KOPT-K1 (cell line): ENCODE results near the gene TCF7.

ENCODE experiments used
- H3K27ac ChIP-seq: fragments of 200-600 bp; sonication (generic); 2 replicates; pipeline ENCODE4 v1.5.1; 2016; ENCODE audit warnings: antibody characterized with exemption, mild to moderate bottlenecking, low read depth, low read length; ENCODE audit not compliant: poor library complexity, severe bottlenecking
- H3K36me3 ChIP-seq: fragments of 200-600 bp; sonication (generic); 2 replicates; pipeline ENCODE4 v1.5.1; 2017; ENCODE audit warnings: antibody characterized with exemption, mild to moderate bottlenecking, low read length, moderate library complexity; ENCODE audit not compliant: insufficient read depth
- H3K9me3 ChIP-seq: fragments of 200-600 bp; sonication (generic); 2 replicates; pipeline ENCODE4 v1.5.1; 2017; ENCODE audit warnings: antibody characterized with exemption, low read length, mild to moderate bottlenecking; ENCODE audit not compliant: insufficient read depth, poor library complexity, severe bottlenecking

The TCF7 gene

DNA sequence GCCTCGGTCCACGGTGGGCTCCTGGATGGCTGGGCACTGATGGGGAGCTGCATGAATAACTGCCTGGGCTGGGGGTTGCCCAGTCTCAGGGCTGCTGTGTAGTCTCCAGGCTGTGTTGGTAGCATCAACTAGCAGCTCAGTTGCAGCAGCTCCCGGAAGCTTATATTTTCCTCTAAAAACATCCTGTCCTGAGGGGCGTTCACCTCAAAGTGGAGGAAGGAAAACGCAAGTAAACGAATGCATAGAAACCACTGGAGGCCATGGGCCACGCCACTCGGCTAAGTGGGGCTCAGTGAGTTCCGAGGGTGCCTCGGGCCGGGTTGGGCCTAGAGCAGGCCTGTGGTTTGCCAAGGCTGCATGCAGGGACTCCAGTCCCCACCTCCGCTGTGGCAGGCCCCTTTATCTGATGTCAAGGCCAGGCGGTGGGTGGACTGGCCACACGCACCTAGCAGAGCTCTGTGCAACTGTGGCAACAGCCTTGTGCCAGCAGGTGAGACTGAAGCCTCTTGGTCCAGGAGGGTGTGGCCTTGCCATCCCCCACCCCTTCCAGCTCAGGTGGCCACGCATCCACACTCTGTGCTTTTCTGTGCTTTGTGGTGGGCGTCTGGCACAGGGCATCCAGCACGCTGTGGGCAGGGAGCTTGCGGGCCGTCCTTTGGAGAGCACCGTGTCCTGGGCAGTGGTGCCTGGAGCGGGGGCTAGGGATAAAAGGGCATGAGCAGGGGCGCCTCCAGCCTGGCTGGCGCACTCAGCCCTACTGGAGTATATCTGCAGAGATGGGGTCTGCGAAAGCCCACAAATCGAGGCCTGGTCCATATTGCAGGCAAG, 15.1 kb downstream of the TCF7 start:
- H3K9me3 ChIP-seq: no peaks in the 10 kb centered on the region
- H3K36me3 ChIP-seq: peaks cover 96% of the 10 kb centered on the region
- peak overlapping the region; percentile 92 for H3K27ac ChIP-seq

DNA sequence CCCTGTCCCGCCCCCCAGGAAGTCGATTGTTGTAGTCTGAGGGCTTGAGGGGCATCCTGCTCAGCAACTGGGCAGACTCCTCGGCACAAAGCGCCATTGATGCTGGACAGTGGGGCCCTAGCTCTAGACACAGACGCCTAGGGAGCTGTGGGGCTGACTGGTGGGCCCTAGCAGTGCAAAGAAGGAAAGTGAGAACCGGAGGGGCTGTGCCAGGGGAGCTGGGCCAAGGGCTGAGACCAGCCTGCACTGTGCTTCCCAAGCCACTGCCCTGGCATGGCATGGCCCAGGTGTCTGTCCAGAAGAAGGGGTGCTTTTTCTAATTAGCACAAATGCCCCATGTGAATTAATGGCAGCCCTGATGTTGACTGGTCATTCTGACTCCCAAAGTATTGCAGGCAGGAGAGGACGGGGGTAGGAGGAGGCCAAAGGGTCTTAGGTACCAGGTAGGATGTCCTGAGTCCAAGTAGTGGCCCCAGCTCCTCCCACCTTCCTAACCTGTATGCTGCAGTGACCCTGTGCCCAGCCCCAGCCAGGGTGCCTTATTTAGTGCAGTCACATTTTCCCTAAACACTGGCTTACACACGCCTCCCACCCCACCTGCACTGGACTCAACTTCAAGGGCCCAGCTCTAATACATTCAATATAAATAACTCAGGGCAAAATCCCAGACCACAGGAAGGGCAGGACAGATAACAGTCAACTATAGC, 15.9 kb downstream of the TCF7 start:
- Histone ChIP-seq H3K36me3 (peaks cover 96% of the 10 kb centered on the region), H3K9me3 (no peaks in the 10 kb centered on the region), H3K27ac (peak overlapping the region; percentile 92)

DNA sequence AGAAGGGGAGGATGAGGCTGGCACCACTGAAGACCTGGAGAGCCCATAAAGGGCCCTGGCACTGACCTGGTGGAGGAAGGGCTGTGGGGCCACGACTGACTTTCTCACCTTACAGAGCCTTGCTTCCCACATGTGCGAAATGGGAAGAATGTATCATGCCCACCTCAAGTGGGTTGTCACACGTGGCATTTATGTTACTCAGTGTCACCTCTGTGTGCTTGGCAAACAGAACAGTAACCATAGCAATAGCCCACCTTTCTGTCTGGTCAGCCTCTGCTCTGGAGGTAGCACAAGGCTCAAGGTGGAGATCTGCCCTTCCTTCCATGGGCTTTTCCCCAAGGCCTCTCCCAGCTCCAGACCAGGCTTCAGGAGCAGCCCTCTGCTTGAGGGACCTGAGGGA, 16.7 kb downstream of the TCF7 start:
- Histone ChIP-seq H3K9me3 (no peaks in the 10 kb centered on the region), H3K27ac (peak overlapping the region; percentile 92), H3K36me3 (peaks cover 96% of the 10 kb centered on the region)

GRCh38 chr5:134131578-134132350, 17.3 kb downstream of the TCF7 start:
- H3K36me3 ChIP-seq: peaks cover 96% of the 10 kb centered on the region
- H3K9me3 ChIP-seq: no peaks in the 10 kb centered on the region
- H3K27ac ChIP-seq: peak overlapping the region; percentile 92

- H3K9me3 ChIP-seq: no peaks in the 10 kb centered on the region
- H3K27ac ChIP-seq: peak overlapping the region; percentile 92
- H3K36me3 ChIP-seq: peaks cover 95% of the 10 kb centered on the region
Measured at GRCh38 chr5:134132372-134133187, 18.1 kb downstream of the TCF7 start.

- Histone ChIP-seq H3K9me3 (no peaks in the 10 kb centered on the region), H3K36me3 (peaks cover 95% of the 10 kb centered on the region), H3K27ac (peak overlapping the region; percentile 92)
Measured at GRCh38 chr5:134133188-134133994, 18.9 kb downstream of the TCF7 start.

- Histone ChIP-seq H3K27ac (peak overlapping the region; percentile 92), H3K9me3 (no peaks in the 10 kb centered on the region), H3K36me3 (peaks cover 95% of the 10 kb centered on the region)
Measured at GRCh38 chr5:134133995-134134541, 19.6 kb downstream of the TCF7 start.

DNA sequence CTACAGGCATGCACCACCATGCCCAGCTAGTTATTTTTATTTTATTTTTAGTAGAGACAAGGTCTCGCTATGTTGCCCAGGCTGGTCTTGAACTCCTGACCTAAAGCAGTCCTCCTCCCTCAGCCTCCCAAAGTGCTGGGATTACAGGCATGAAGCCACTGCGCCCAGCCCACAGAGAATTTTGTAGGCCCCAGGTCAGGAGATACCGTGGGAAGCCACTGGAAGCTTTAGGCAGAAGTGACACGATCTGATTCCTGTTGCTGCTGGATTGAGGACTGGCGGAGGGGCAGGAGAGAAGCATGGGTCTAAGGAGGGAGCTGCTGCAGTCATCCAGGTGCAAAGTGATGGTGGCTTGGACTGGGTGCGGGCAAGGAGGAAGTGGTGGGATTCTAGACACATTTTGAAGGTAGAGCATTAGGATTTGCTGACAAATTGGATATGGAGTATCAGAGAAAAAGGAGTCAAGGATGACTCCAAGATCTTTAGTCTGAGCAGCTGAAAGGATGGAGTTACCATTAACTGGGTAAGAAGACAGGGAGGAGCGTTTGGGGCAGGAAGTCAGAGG, 20.7 kb downstream of the TCF7 start:
- H3K9me3 ChIP-seq: no peaks in the 10 kb centered on the region
- H3K27ac ChIP-seq: peak overlapping the region; percentile 92
- H3K36me3 ChIP-seq: peaks cover 95% of the 10 kb centered on the region

GRCh38 chr5:134136221-134136631, 21.7 kb downstream of the TCF7 start:
- peaks cover 95% of the 10 kb centered on the region for H3K36me3 ChIP-seq
- no peaks in the 10 kb centered on the region for H3K9me3 ChIP-seq

GRCh38 chr5:134136771-134137170, 22.3 kb downstream of the TCF7 start:
- H3K27ac ChIP-seq: peak overlapping the region; percentile 92
- no peaks in the 10 kb centered on the region for H3K9me3 ChIP-seq
- peaks cover 95% of the 10 kb centered on the region for H3K36me3 ChIP-seq

More at GRCh38 chr5:134136221-134136631, 21.7 kb downstream of the TCF7 start:
- peak overlapping the region; percentile 92 for H3K27ac ChIP-seq

- peak overlapping the region; percentile 92 for H3K27ac ChIP-seq
Measured at GRCh38 chr5:134138416-134139376, 24.2 kb downstream of the TCF7 start.

DNA sequence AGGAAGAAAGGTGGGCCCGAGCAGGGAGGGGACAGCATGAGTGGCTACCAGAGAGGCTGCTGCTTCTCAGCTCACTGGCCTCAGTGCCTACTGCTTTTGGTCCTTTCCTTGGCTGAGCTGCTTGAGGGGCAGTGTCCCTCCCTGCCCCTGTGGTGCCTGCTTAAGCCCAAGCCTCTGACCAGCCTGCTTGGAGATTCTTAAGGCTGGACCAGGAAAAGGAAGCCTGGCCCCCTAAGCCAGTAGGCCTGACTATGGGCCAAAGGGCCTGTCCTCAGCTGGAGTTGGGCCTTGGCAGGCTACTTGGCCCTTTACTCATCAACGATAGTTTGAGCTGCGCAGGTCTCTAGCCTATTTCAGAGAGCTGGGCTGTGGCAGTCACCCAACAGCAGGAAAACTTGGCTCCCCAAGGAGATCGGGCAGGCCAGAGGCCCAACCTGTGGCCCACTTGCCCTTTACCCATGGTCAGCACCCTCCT, 24.9 kb downstream of the TCF7 start:
- H3K36me3 ChIP-seq: peaks cover 99% of the 10 kb centered on the region
- H3K27ac ChIP-seq: peak overlapping the region; percentile 92
- no peaks in the 10 kb centered on the region for H3K9me3 ChIP-seq

More at GRCh38 chr5:134138416-134139376, 24.2 kb downstream of the TCF7 start:
- peaks cover 99% of the 10 kb centered on the region for H3K36me3 ChIP-seq
- H3K9me3 ChIP-seq: no peaks in the 10 kb centered on the region
